Progenitor cell of endocrine pancreas (in vitro differentiated cells): ENCODE measurements around the gene UNC119. TPM values are rescaled to one million over a fixed set of nuclear protein-coding genes. Genes with fewer than 3 reads are reported as not detected.
A peak's percentile ranks its signal among the peaks of the same experiment; 100 is the strongest.

ENCODE experiments used
- DNase-seq: peaks from one replicate; pipeline ENCODE4 v3.0.0; 2021; ENCODE audit warnings: low spot score; ENCODE audit not compliant: unreplicated experiment
- H3K27ac Mint-ChIP-seq: 2 replicates; pipeline ENCODE4 v1.8.0; 2021; ENCODE audit warnings: mild to moderate bottlenecking, moderate library complexity, mixed read lengths
- H3K27me3 Mint-ChIP-seq: 2 replicates; pipeline ENCODE4 v1.8.0; 2021; ENCODE audit warnings: mixed read lengths
- H3K36me3 Mint-ChIP-seq: 2 replicates; pipeline ENCODE4 v1.8.0; 2022; ENCODE audit warnings: mixed read lengths; ENCODE audit not compliant: insufficient read depth
- H3K4me1 Mint-ChIP-seq: 2 replicates; pipeline ENCODE4 v1.8.0; 2021; ENCODE audit warnings: low read depth, mixed read lengths
- H3K4me3 Mint-ChIP-seq: 2 replicates; pipeline ENCODE4 v1.8.0; 2021; ENCODE audit warnings: low read depth, mild to moderate bottlenecking, moderate library complexity, mixed read lengths
- H3K9me3 Mint-ChIP-seq: 2 replicates; pipeline ENCODE4 v1.8.0; 2021; ENCODE audit warnings: low read depth, mixed read lengths
- CTCF ChIP-seq: fragments of 200-600 bp; sonication (generic); IDR thresholded peaks from one replicate; pipeline ENCODE4 v1.5.0; 2021; ENCODE audit warnings: antibody characterized with exemption, mild to moderate bottlenecking; ENCODE audit not compliant: unreplicated experiment
- total RNA-seq: library from RNA; stranded (reverse); gene quantifications from 2 replicates; pipeline ENCODE4 v1.2.1, GENCODE V29; 2021

Gene UNC119
- total RNA-seq, 1 donor from 2014 or later, result 46.7 TPM

GRCh38 chr17:28518578-28518977 is 33.8 kb downstream of the UNC119 start:
- peaks cover 2% of the 10 kb centered on the region for H3K4me1 Mint-ChIP-seq
- no peak overlapping the region for H3K4me3 Mint-ChIP-seq
- TF ChIP-seq CTCF, result no peak
- H3K27ac Mint-ChIP-seq, result no peak overlapping the region
- no peak for DNase-seq
- peaks cover 4% of the 10 kb centered on the region for H3K9me3 Mint-ChIP-seq
- no peaks in the 10 kb centered on the region for H3K36me3 Mint-ChIP-seq
- peaks cover 19% of the 10 kb centered on the region for H3K27me3 Mint-ChIP-seq

DNA sequence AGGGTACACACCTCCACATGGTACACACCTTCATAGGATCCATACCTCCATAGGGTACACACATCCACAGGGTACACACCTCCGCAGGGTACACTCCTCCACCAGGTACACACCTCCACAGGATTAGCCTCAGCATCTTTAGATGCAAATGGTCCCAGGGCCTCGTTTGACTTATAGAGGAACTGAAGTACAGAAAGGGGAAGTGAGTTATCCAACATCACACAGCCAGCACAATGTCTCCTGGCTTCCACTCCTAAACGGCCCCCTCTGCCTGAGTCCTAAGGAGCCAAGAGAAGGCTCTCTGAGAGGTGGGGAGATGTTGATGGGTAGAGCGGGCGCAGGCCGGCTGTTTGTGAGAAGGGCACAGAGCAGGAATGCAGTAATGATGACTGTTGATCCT is 34.3 kb downstream of the UNC119 start:
- Mint-ChIP-seq H3K4me3 (no peak overlapping the region), H3K9me3 (peaks cover 4% of the 10 kb centered on the region)
- no peak for DNase-seq

GRCh38 chr17:28515518-28515917 is 36.9 kb downstream of the UNC119 start:
- no peaks in the 10 kb centered on the region for H3K36me3 Mint-ChIP-seq
- peak overlapping the region; percentile 24 for H3K27ac Mint-ChIP-seq
- no peak for TF ChIP-seq CTCF
- H3K27me3 Mint-ChIP-seq, result peaks cover 23% of the 10 kb centered on the region
- H3K4me3 Mint-ChIP-seq, result no peak overlapping the region
- H3K9me3 Mint-ChIP-seq, result peaks cover 4% of the 10 kb centered on the region
- DNase-seq, result no peak
- H3K4me1 Mint-ChIP-seq, result peaks cover 2% of the 10 kb centered on the region

More for the DNA sequence above, 34.3 kb downstream of the UNC119 start:
- H3K4me1 Mint-ChIP-seq, result peaks cover 2% of the 10 kb centered on the region
- H3K27me3 Mint-ChIP-seq, result peaks cover 23% of the 10 kb centered on the region
- H3K36me3 Mint-ChIP-seq, result no peaks in the 10 kb centered on the region
- TF ChIP-seq CTCF, result no peak
- no peak overlapping the region for H3K27ac Mint-ChIP-seq

- DNase-seq, result no peak
- peaks cover 2% of the 10 kb centered on the region for H3K4me1 Mint-ChIP-seq
- no peaks in the 10 kb centered on the region for H3K36me3 Mint-ChIP-seq
- H3K9me3 Mint-ChIP-seq, result peaks cover 4% of the 10 kb centered on the region
- peaks cover 31% of the 10 kb centered on the region for H3K27me3 Mint-ChIP-seq
- no peak overlapping the region for H3K27ac Mint-ChIP-seq
- no peak for TF ChIP-seq CTCF
- H3K4me3 Mint-ChIP-seq, result no peak overlapping the region
Measured at GRCh38 chr17:28514561-28515002, 37.8 kb downstream of the UNC119 start.

GRCh38 chr17:28513476-28513875 is 38.9 kb downstream of the UNC119 start:
- no peaks in the 10 kb centered on the region for H3K36me3 Mint-ChIP-seq
- peaks cover 2% of the 10 kb centered on the region for H3K4me1 Mint-ChIP-seq
- peaks cover 34% of the 10 kb centered on the region for H3K27me3 Mint-ChIP-seq
- no peak overlapping the region for H3K4me3 Mint-ChIP-seq
- H3K27ac Mint-ChIP-seq, result no peak overlapping the region
- no peak for DNase-seq
- TF ChIP-seq CTCF, result no peak
- H3K9me3 Mint-ChIP-seq, result peaks cover 4% of the 10 kb centered on the region
